Myocyte (in vitro differentiated cells): ENCODE measurements around the gene VASN. TPM values are rescaled to one million over a fixed set of nuclear protein-coding genes. Genes with fewer than 3 reads are reported as not detected.
A peak's percentile ranks its signal among the peaks of the same experiment; 100 is the strongest.
"Not testable (repeated sequence)": the region's sequence is repeated elsewhere in the genome, so short reads cannot be mapped to it uniquely, and the experiment has no call there.

Experiments
- DNase-seq: peaks from one replicate; pipeline ENCODE4 v3.0.0-alpha.2; 2012; ENCODE audit warnings: low read depth
- polyA plus RNA-seq: library from polyadenylated mRNA; unstranded; fragments of >200 nt; gene quantifications from one replicate; pipeline ENCODE4 v1.2.1, GENCODE V29; 2012; ENCODE audit warnings: missing spikeins
- total RNA-seq: library from RNA; depleted of rRNA; stranded (reverse); fragments of >200 nt; gene quantifications from 2 replicates; pipeline ENCODE4 v1.2.3, GENCODE V29; 2014

VASN gene
- total RNA-seq, result 7.5 and 10.9 TPM in 2 replicates
- polyA plus RNA-seq, result 28.3 TPM

- DNase-seq, result peak; percentile 78
Observed at GRCh38 chr16:4371357-4372000, at the start of gene VASN. TSS of gene VASN (plus strand) at chr16:4371848. CDS start at chr16:4380878, 9,030 bp downstream.

- no peak for DNase-seq
Observed at GRCh38 chr16:4322121-4323052, 49.3 kb upstream of the VASN start.

GRCh38 chr16:4323071-4323844, 48.4 kb upstream of the VASN start:
- no peak for DNase-seq

GRCh38 chr16:4323845-4324488, 47.7 kb upstream of the VASN start:
- peak; percentile 55 for DNase-seq

- no peak for DNase-seq
Observed at GRCh38 chr16:4324492-4325252, 47.0 kb upstream of the VASN start.

- DNase-seq, result no peak
Observed at GRCh38 chr16:4325253-4325758, 46.3 kb upstream of the VASN start.

GRCh38 chr16:4327386-4328045, 44.1 kb upstream of the VASN start:
- no peak for DNase-seq

GRCh38 chr16:4328046-4328781, 43.4 kb upstream of the VASN start:
- DNase-seq, result peak; percentile 49

GRCh38 chr16:4328782-4329775, 42.6 kb upstream of the VASN start:
- DNase-seq, result peak; percentile 68

GRCh38 chr16:4330277-4330874, 41.3 kb upstream of the VASN start:
- peak; percentile 75 for DNase-seq

GRCh38 chr16:4332083-4332482, 39.6 kb upstream of the VASN start:
- no peak for DNase-seq

GRCh38 chr16:4332623-4333307, 38.9 kb upstream of the VASN start:
- no peak for DNase-seq

GRCh38 chr16:4333308-4333638, 38.4 kb upstream of the VASN start:
- no peak for DNase-seq

- not testable (repeated sequence) for DNase-seq
Observed at GRCh38 chr16:4333714-4334113, 37.9 kb upstream of the VASN start.

- no peak for DNase-seq
Observed at GRCh38 chr16:4334724-4335495, 36.7 kb upstream of the VASN start.
